ENCODE data around the gene LTBP1. TPM values are rescaled to one million over a fixed set of nuclear protein-coding genes. Genes with fewer than 3 reads are reported as not detected.

The LTBP1 gene
- total and polyA plus RNA-seq, 10 of the 15 experiments (the other 5 are each of a cell fraction or from before 2014, with no cell fraction given), result 0.01 to 0.28 (median 0.12) TPM; not detected in 2

- ATAC-seq (no peak), DNase-seq (ENCODE audit: low read depth, low spot score) (no peak), FAIRE-seq (no peak)
- no peak for TF ChIP-seq TCF3 (IDR thresholded peaks at IDR 0.05; ENCODE audit: borderline replicate concordance, insufficient read depth, low read depth, low read length)
- no peak for TF ChIP-seq ZNF207 (IDR thresholded peaks at IDR 0.05; ENCODE audit: borderline replicate concordance)
- TF ChIP-seq PML (IDR thresholded peaks at IDR 0.05; ENCODE audit: low read length), result no peak
- no peak for TF ChIP-seq EZH2 (IDR thresholded peaks at IDR 0.05; ENCODE audit: borderline replicate concordance, control insufficient read depth, low read depth, low read length)
- TF ChIP-seq POU2F2 (IDR thresholded peaks at IDR 0.05; ENCODE audit: borderline replicate concordance, low read depth, low read length), result no peak
- no peak for TF ChIP-seq MAX (IDR thresholded peaks at IDR 0.05; ENCODE audit: low read depth, low read length)
- TF ChIP-seq IKZF2 (IDR thresholded peaks at IDR 0.05), result no peak
- TF ChIP-seq ZNF274 (IDR thresholded peaks at IDR 0.05; ENCODE audit: insufficient read depth, insufficient read length), result no peak
- TF ChIP-seq E2F8 (IDR thresholded peaks at IDR 0.05; ENCODE audit: low read depth, partially characterized antibody), result no peak
- no peak for TF ChIP-seq CREB1 (IDR thresholded peaks at IDR 0.05; ENCODE audit: low read depth)
- no peak for TF ChIP-seq DPF2 (IDR thresholded peaks at IDR 0.05)
- TF ChIP-seq TBL1XR1 (IDR thresholded peaks at IDR 0.05; ENCODE audit: low read depth, low read length), result no peak
- TF ChIP-seq PBX3 (IDR thresholded peaks at IDR 0.05; ENCODE audit: insufficient replicate concordance, low read depth, low read length), result no peak
- no peak for TF ChIP-seq PKNOX1 (IDR thresholded peaks at IDR 0.05)
- TF ChIP-seq TARDBP (IDR thresholded peaks at IDR 0.05; ENCODE audit: borderline replicate concordance), result no peak
- TF ChIP-seq ZSCAN29 (IDR thresholded peaks at IDR 0.05), result no peak
- ChIA-PET SMC1A (ENCODE audit: uncharacterized antibody, unreplicated experiment) (interaction anchor here (1.3 to 6.0 kb wide), 3 partner anchors 11 to 140 kb away, joined by 3 to 46 read pairs (median 5); no protein-coding TSS in a partner anchor), CTCF (interaction anchor here (1.4 to 1.5 kb wide), 3 partner anchors 32 to 670 kb away, joined by 3 to 7 read pairs (median 5); no protein-coding TSS in a partner anchor), RAD21 (ENCODE audit: unreplicated experiment) (interaction anchor here (0.6 kb wide), 1 partner anchor 140 kb away, joined by 3 read pairs; no protein-coding TSS in a partner anchor), POLR2A (no interaction called here)
- Histone ChIP-seq H2AFZ (ENCODE audit: control insufficient read depth, low read depth, low read length) (no peak overlapping the region), H3K27ac (ENCODE audit: control insufficient read depth, insufficient read depth) (no peak overlapping the region), H3K79me2 (ENCODE audit: control insufficient read depth, insufficient read depth, low read length) (no peaks in the 10 kb centered on the region), H3K9me3 (replicated peaks; ENCODE audit: control insufficient read depth, insufficient read depth, low read length) (no peaks in the 10 kb centered on the region), H3K4me3 (no peak overlapping the region), H4K20me1 (ENCODE audit: control insufficient read depth, insufficient read depth) (no peaks in the 10 kb centered on the region), H3K4me2 (ENCODE audit: control insufficient read depth, insufficient read depth) (no peak overlapping the region), H3K9ac (ENCODE audit: control insufficient read depth, insufficient read depth, low read length) (no peak overlapping the region), H3K27me3 (replicated peaks in 1 of 2; ENCODE audit: control insufficient read depth in 2 of 2, insufficient read depth in 2 of 2, low read length in 1 of 2) (no peaks in the 10 kb centered on the region), H3K36me3 (ENCODE audit: control insufficient read depth in 2 of 2, insufficient read depth in 2 of 2, low read length in 1 of 2) (no peaks in the 10 kb centered on the region), H3K4me1 (ENCODE audit: control insufficient read depth, insufficient read depth, low read length) (no peaks in the 10 kb centered on the region)
- BruUV-seq (replicated peaks), result no TSS peak
- intact Hi-C loops (cut with micrococcal nuclease; ENCODE audit: unreplicated experiment), result no loop called here
- in situ Hi-C loops (cut with MboI), result no loop called here
- WGBS (ENCODE audit: insufficient coverage, insufficient replicate concordance, low lambda C conversion rate, missing lambda C conversion rate), result 44% methylated on average over 3 of the region's 3 CpGs
These were observed 496.6 kb downstream of the LTBP1 start for GRCh38 chr2:33443274-33443829.

All from GM12878 (cell line).